SU-DHL-6 (cell line): Measurements from ENCODE around the gene BHMT2.

Source experiments
- CTCF ChIP-seq: fragments of 200-600 bp; sonication (generic); IDR thresholded peaks from one replicate; pipeline ENCODE4 v1.5.1; 2017; ENCODE audit warnings: antibody characterized with exemption, mild to moderate bottlenecking, low read length, moderate library complexity; ENCODE audit not compliant: insufficient read depth, poor library complexity, severe bottlenecking
- EZH2phosphoT487 ChIP-seq: fragments of 200-600 bp; sonication (generic), shearing (Covaris generic); conservative IDR thresholded peaks from 2 replicates; pipeline ENCODE4 v1.6.1; 2018; ENCODE audit warnings: mild to moderate bottlenecking, antibody characterized with exemption, low read length, moderate library complexity, mixed read lengths

DNA sequence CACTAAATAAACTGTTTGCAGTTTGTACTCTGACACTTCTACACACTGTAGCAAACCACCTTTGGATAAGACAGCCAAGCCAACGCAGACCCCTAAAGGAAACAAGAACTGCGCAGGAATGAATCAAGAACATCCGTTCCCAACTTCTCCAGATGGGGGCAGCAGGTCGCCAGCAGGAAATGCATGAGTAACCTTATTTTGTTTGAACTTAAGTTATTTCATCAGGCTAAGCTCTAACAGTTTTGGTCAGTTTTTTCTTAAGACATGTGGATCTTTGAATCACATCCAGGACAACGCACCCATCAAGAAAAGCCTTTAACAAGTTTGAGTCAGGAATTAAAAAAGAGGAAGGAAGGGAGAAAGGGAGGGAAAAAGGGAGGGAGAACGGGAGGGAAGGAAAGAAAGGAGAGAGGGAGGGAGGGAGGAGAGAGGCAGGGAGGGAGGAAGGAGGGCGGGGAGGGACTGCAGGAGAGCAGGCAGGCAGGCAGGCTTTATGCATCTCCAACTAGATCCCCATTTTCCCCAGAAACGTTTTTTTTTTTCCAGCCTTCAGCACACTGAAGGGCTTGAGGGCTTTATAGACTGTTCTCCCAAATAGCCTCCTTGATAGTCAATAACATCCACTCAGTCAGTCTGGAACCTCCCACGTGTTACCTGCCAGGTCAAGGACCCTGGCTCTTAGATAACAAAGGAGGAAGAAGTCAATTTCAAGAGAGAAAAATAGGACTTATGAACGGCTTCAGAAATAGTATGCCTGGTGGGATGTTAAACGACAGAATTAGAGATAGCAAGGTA lies 64.3 kb downstream of the BHMT2 start:
- TF ChIP-seq CTCF: peak; percentile 73
- TF ChIP-seq EZH2phosphoT487: no peak
